ENCODE measurements around the gene S1PR4.

GRCh38 chr19:3194106-3195087 lies 15.8 kb downstream of the S1PR4 start:
- TF ChIP-seq CTCF (IDR thresholded peaks at IDR 0.05; ENCODE audit: control extremely low read depth in 1 of 3, insufficient read depth in 1 of 3, low read depth in 1 of 3, low read length in 3 of 3) (no peak), CREB1 (IDR thresholded peaks at IDR 0.05) (no peak), SIN3A (conservative IDR thresholded peaks at IDR 0.05 in 1 of 2, IDR thresholded peaks at IDR 0.05 in 1 of 2; ENCODE audit: low read depth in 1 of 2, low read length in 2 of 2) (no peak), RXRA (IDR thresholded peaks at IDR 0.05; ENCODE audit: insufficient read depth, low read depth, low read length) (no peak), POLR2AphosphoS5 (IDR thresholded peaks at IDR 0.05; ENCODE audit: low read depth, low read length) (no peak), SP1 (IDR thresholded peaks at IDR 0.05; ENCODE audit: low read depth, low read length) (no peak), RAD21 (IDR thresholded peaks at IDR 0.05 in 1 of 2, conservative IDR thresholded peaks at IDR 0.05 in 1 of 2; ENCODE audit: low read depth in 2 of 2, low read length in 2 of 2) (no peak), CBX5 (IDR thresholded peaks at IDR 0.05; ENCODE audit: low read depth, low read length) (no peak), ATF2 (IDR thresholded peaks at IDR 0.05; ENCODE audit: low read length) (no peak), CHD1 (IDR thresholded peaks at IDR 0.05; ENCODE audit: low read depth, low read length) (no peak), EP300 (IDR thresholded peaks at IDR 0.05; ENCODE audit: borderline replicate concordance in 1 of 2, low read depth in 2 of 2, low read length in 2 of 2) (no peak)
